Parietal lobe (tissue), 1 donor: ENCODE measurements around the gene WDR87. TPM values are rescaled to one million over a fixed set of nuclear protein-coding genes. Genes with fewer than 3 reads are reported as not detected.

Experiments
- total RNA-seq: library from RNA; depleted of rRNA; stranded (reverse); fragments of >200 nt; gene quantifications from one replicate; pipeline ENCODE4 v1.2.3, GENCODE V29; 2014

The WDR87 gene
- total RNA-seq = not detected

DNA sequence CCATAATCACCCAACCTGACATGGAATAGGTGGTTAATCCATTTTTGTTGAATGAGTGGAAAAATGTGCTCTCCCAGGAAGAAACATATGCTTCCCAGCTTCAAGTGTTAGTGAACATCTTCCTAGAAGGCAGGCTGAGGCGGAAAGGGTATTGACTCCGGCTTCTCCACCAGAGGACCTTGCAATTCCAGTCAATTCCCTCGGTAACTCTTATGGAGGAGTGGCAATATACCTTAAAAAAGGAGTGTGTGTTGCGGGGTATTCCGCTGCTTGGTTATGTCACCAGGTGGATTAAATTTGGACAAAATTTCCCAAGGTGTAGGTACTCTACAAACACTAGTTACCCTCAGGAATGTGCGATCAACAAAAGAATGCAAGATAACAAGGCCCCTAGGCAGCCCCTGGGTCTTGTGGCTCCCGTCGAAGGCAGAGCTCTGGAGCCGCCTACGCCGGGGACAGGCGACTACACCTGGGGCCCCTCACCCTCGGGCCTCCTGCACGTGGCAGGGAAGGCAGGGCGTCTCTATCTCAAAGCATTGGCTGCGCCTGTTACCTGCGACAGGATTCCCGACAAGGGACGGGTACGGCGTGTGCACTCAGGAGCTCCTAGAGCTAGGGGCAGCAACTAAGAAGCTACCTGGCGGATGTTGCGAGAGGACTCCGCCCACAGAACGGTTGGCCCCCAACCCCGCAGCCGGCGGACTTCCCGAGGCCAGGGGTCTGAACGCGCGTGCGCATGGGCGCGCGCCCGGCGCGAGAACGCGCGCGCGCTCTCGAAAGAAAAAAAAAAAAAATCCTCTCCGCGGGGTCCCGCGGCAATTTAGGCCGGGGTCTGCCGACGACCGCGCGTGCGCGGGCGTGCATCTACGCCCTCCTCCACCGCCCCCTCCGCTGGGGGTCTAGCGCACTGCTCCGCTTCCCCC, at the start of gene WDR87:
Gene WDR87 (minus strand): TSS at position 649 of the 923 bp plus-strand sequence. CDS start 8,355 bp downstream, outside the sequence.

DNA sequence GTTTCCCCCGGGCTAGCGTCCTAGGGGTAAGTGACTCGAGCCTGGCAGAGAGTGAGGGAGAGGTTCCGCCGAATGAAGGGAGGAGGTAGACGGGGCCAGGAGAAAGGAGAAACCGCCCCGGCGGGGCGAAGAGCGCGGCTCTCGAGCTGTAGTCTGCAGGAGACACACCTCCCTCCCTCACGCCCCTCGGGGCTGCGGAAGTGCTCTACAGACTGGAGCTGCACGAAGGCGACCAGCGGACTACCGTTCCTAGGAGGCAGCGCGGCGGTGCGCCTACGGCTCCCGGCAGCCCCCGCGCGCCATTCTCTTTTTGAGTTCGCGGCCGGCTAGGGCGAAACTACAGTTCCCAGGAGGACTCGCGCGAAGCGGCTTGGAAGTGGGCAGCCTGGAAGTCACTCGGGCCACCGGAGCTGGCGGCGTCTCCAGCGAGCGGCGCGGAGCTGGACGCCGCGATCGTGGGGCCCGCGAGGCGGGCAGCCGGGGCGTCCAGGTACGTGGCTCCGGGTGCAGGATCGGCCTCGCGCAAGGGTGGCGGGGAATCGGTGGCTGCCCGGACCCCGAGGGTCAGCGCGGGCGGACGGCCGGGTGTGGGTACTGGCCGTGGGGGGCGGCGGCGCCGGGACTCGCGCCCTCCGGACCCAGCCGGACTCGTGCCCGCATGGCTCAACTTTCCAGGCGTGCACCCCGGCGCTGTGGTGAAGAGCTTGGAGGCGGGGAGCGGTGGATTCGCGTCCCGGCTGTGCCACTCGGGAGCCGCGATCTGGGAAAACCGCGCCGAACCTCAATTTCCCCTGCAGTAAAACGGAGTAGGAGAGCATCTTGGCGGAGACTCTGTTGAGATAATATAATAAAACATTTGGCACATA, 708 bp upstream of the WDR87 start, which contains the start of gene SIPA1L3:
Gene SIPA1L3 (plus strand): TSS at position 340 of the 866 bp plus-strand sequence. CDS start 174,358 bp downstream, outside the sequence.

Other genes with a start within 250 kb of the WDR87 start
- gene ZNF607, start 186.8 kb downstream of the WDR87 start, total RNA-seq = 24.1 TPM
- gene ZNF573, start 127.0 kb downstream of the WDR87 start, total RNA-seq = 47.0 TPM
- gene SIPA1L3, start 614 bp upstream of the WDR87 start, total RNA-seq = 29.1 TPM